ENCODE measurements around the gene TNFAIP8. TPM values are rescaled to one million over a fixed set of nuclear protein-coding genes. Genes with fewer than 3 reads are reported as not detected.
A peak's percentile ranks its signal among the peaks of the same experiment; 100 is the strongest.

The TNFAIP8 gene
- polyA plus RNA-seq, 1 of the 3 experiments (the other 2 are of a cell fraction), result 31.3 TPM

- Histone ChIP-seq H3K79me2 (ENCODE audit: insufficient read depth) (peaks cover 42% of the 10 kb centered on the region), H3K9me3 (no peaks in the 10 kb centered on the region), H3K4me1 (ENCODE audit: control insufficient read depth in 1 of 2, insufficient read depth in 2 of 2, low read depth in 1 of 2, low read length in 1 of 2) (peaks cover 9 to 50% of the 10 kb centered on the region in 2 experiments), H3F3A (replicated peaks; ENCODE audit: insufficient read depth) (peaks cover 63% of the 10 kb centered on the region), H4K20me1 (ENCODE audit: insufficient read depth) (no peaks in the 10 kb centered on the region), H3K27ac (ENCODE audit: low read depth in 2 of 2, low read length in 1 of 2) (peak overlapping the region; percentile 78 to 93; a peak in 3 of 4 replicates), H3K4me3 (ENCODE audit: low read depth in 2 of 2, low read length in 1 of 2) (peak overlapping the region in 1 of 2 experiments; percentile 22; a peak in 1 of 4 replicates), H3K36me3 (replicated peaks in 1 of 2; ENCODE audit: control insufficient read depth in 1 of 2, insufficient read depth in 2 of 2, low read length in 1 of 2) (no peaks in the 10 kb centered on the region), H3K4me2 (peak overlapping the region; percentile 54), H3K9me2 (no peaks in the 10 kb centered on the region), H2AFZ (ENCODE audit: low read depth) (peak overlapping the region; percentile 32; the same call in 1 of the 2 replicates), H3K9ac (peak overlapping the region; percentile 34; the same call in 1 of the 2 replicates), H3K27me3 (ENCODE audit: insufficient read depth) (no peaks in the 10 kb centered on the region)
- no peak for DNase-seq
- 40% methylated on average over 3 of the region's 3 CpGs for WGBS (ENCODE audit: low lambda C conversion rate)
- POLR2A ChIA-PET, result no interaction called here
- CTCF ChIA-PET, result interaction anchor here (3.3 kb wide), 1 partner anchor 19 kb away, joined by 11 read pairs; no protein-coding TSS in a partner anchor
- TF ChIP-seq FOXM1 (IDR thresholded peaks at IDR 0.05; ENCODE audit: low read depth), result peak; percentile 94
- no peak for TF ChIP-seq CHD2 (IDR thresholded peaks at IDR 0.05; ENCODE audit: low read length, partially characterized antibody)
- no peak for TF ChIP-seq RAD21 (IDR thresholded peaks at IDR 0.05; ENCODE audit: low read length)
- peak; percentile 51 to 94; a peak in 2 of 4 replicates for TF ChIP-seq EP300 (IDR thresholded peaks at IDR 0.05; ENCODE audit: borderline replicate concordance in 1 of 2, low read depth in 1 of 2, low read length in 1 of 2)
- peak; percentile 95 for TF ChIP-seq PBX3 (IDR thresholded peaks at IDR 0.05)
- no peak for TF ChIP-seq GATA2 (CRISPR knock-in tag; IDR thresholded peaks at IDR 0.05)
- peak; percentile 37; the same call in 1 of the 2 replicates for TF ChIP-seq TAF1 (IDR thresholded peaks at IDR 0.05; ENCODE audit: borderline replicate concordance, low read depth, low read length)
- 0 out of 2 replicates have a peak, but pooled peaks have one; percentile 1 for TF ChIP-seq YY1 (IDR thresholded peaks at IDR 0.05; ENCODE audit: low read depth)
- peak; percentile 86 for TF ChIP-seq JUND (IDR thresholded peaks at IDR 0.05)
- no peak for TF ChIP-seq NRF1 (IDR thresholded peaks at IDR 0.05; ENCODE audit: low read depth, low read length)
- no peak for TF ChIP-seq POLR2AphosphoS5 (IDR thresholded peaks at IDR 0.05; ENCODE audit: low read depth, low read length)
- peak; percentile 36; the same call in 1 of the 2 replicates for TF ChIP-seq MAX (IDR thresholded peaks at IDR 0.05; ENCODE audit: low read depth)
- TF ChIP-seq RCOR1 (IDR thresholded peaks at IDR 0.05; ENCODE audit: low read length), result 0 out of 2 replicates have a peak, but pooled peaks have one; percentile 5
- peak; percentile 87 for TF ChIP-seq NFIC (IDR thresholded peaks at IDR 0.05; ENCODE audit: borderline replicate concordance)
- 0 out of 2 replicates have a peak, but pooled peaks have one; percentile 42 for TF ChIP-seq MEF2A (IDR thresholded peaks at IDR 0.05; ENCODE audit: borderline replicate concordance, low read depth)
- peak; percentile 56; the same call in 1 of the 2 replicates for TF ChIP-seq USF1 (IDR thresholded peaks at IDR 0.05; ENCODE audit: borderline replicate concordance, low read depth)
- peak; percentile 39; the same call in 1 of the 2 replicates for TF ChIP-seq FOSL2 (IDR thresholded peaks at IDR 0.05; ENCODE audit: borderline replicate concordance, low read depth)
- no peak for TF ChIP-seq MXI1 (IDR thresholded peaks at IDR 0.05; ENCODE audit: low read depth, low read length)
- TF ChIP-seq RXRA (IDR thresholded peaks at IDR 0.05; ENCODE audit: borderline replicate concordance, low read depth), result peak; percentile 62; the same call in 1 of the 2 replicates
- TF ChIP-seq TEAD4 (IDR thresholded peaks at IDR 0.05; ENCODE audit: borderline replicate concordance, insufficient read depth), result peak; percentile 95
- TF ChIP-seq SIN3A (IDR thresholded peaks at IDR 0.05; ENCODE audit: borderline replicate concordance, low read depth, low read length), result no peak
- peak; percentile 88 for TF ChIP-seq TCF12 (IDR thresholded peaks at IDR 0.05)
- TF ChIP-seq ZBTB33 (IDR thresholded peaks at IDR 0.05; ENCODE audit: borderline replicate concordance, low read depth), result 0 out of 2 replicates have a peak, but pooled peaks have one; percentile 61
These were observed 37.4 kb downstream of the TNFAIP8 start for GRCh38 chr5:119393201-119393691.

Data from SK-N-SH (cell line).